BLaER1 (cell line): ENCODE results near the gene CELF4.

Source experiments
- H3K27ac ChIP-seq: shearing (Covaris generic); formaldehyde crosslinking; 2 replicates; pipeline ENCODE4 v1.8.1; 2022
- H3K27me3 ChIP-seq: shearing (Covaris generic); formaldehyde crosslinking; 2 replicates; pipeline ENCODE4 v1.8.1; 2022
- H3K36me3 ChIP-seq: shearing (Covaris generic); formaldehyde crosslinking; 2 replicates; pipeline ENCODE4 v1.8.1; 2022
- H3K4me1 ChIP-seq: shearing (Covaris generic); formaldehyde crosslinking; 2 replicates; pipeline ENCODE4 v1.8.1; 2022
- H3K4me2 ChIP-seq: shearing (Covaris generic); formaldehyde crosslinking; 2 replicates; pipeline ENCODE4 v1.8.1; 2022
- H3K4me3 ChIP-seq: shearing (Covaris generic); formaldehyde crosslinking; 2 replicates; pipeline ENCODE4 v1.8.1; 2022
- H3K9ac ChIP-seq: shearing (Covaris generic); formaldehyde crosslinking; 2 replicates; pipeline ENCODE4 v1.8.1; 2022
- H3K9me3 ChIP-seq: shearing (Covaris generic); formaldehyde crosslinking; 2 replicates; pipeline ENCODE4 v1.8.1; 2022
- H4K20me1 ChIP-seq: shearing (Covaris generic); formaldehyde crosslinking; 2 replicates; pipeline ENCODE4 v1.8.1; 2022
- Cebpa-rat ChIP-seq: shearing (Covaris generic); IDR thresholded peaks from 2 replicates; pipeline ENCODE4 v1.8.1; 2022

The CELF4 gene

GRCh38 chr18:37402735-37403099 is 162.9 kb downstream of the CELF4 start:
- TF ChIP-seq Cebpa-rat, result no peak
- Histone ChIP-seq H3K36me3 (no peaks in the 10 kb centered on the region), H3K9me3 (no peaks in the 10 kb centered on the region), H4K20me1 (no peaks in the 10 kb centered on the region), H3K4me3 (no peak overlapping the region), H3K27me3 (no peaks in the 10 kb centered on the region; the same call in 1 of the 2 replicates), H3K4me1 (peaks cover 26% of the 10 kb centered on the region), H3K9ac (no peak overlapping the region), H3K27ac (peak overlapping the region; percentile 56), H3K4me2 (peak overlapping the region; percentile 65)

- TF ChIP-seq Cebpa-rat, result no peak
- no peaks in the 10 kb centered on the region; the same call in 1 of the 2 replicates for H3K27me3 ChIP-seq
- H3K4me1 ChIP-seq, result peaks cover 26% of the 10 kb centered on the region
- H3K4me2 ChIP-seq, result no peak overlapping the region
- no peaks in the 10 kb centered on the region for H3K36me3 ChIP-seq
- H3K9me3 ChIP-seq, result no peaks in the 10 kb centered on the region
- no peak overlapping the region for H3K4me3 ChIP-seq
- H4K20me1 ChIP-seq, result no peaks in the 10 kb centered on the region
- H3K9ac ChIP-seq, result no peak overlapping the region
- no peak overlapping the region for H3K27ac ChIP-seq
Observed at GRCh38 chr18:37400802-37401201, 164.8 kb downstream of the CELF4 start.

GRCh38 chr18:37398248-37398920 is 167.2 kb downstream of the CELF4 start:
- TF ChIP-seq Cebpa-rat, result no peak
- Histone ChIP-seq H3K4me2 (no peak overlapping the region), H3K9ac (no peak overlapping the region), H3K27ac (no peak overlapping the region), H4K20me1 (no peaks in the 10 kb centered on the region), H3K9me3 (no peaks in the 10 kb centered on the region), H3K36me3 (no peaks in the 10 kb centered on the region), H3K4me1 (peaks cover 17% of the 10 kb centered on the region), H3K27me3 (peaks cover 13% of the 10 kb centered on the region), H3K4me3 (no peak overlapping the region)

- H3K9ac ChIP-seq, result no peak overlapping the region
- H3K27me3 ChIP-seq, result peaks cover 19% of the 10 kb centered on the region
- H3K4me1 ChIP-seq, result peaks cover 15% of the 10 kb centered on the region
- no peaks in the 10 kb centered on the region for H4K20me1 ChIP-seq
- H3K27ac ChIP-seq, result no peak overlapping the region
- no peak overlapping the region for H3K4me2 ChIP-seq
- TF ChIP-seq Cebpa-rat, result no peak
- H3K36me3 ChIP-seq, result no peaks in the 10 kb centered on the region
- no peaks in the 10 kb centered on the region for H3K9me3 ChIP-seq
- H3K4me3 ChIP-seq, result no peak overlapping the region
Observed at GRCh38 chr18:37397814-37398213, 167.8 kb downstream of the CELF4 start.

GRCh38 chr18:37396971-37397720 is 168.5 kb downstream of the CELF4 start:
- peaks cover 25% of the 10 kb centered on the region for H3K27me3 ChIP-seq
- no peaks in the 10 kb centered on the region for H3K36me3 ChIP-seq
- TF ChIP-seq Cebpa-rat, result no peak
- no peak overlapping the region for H3K27ac ChIP-seq
- H4K20me1 ChIP-seq, result no peaks in the 10 kb centered on the region
- H3K4me1 ChIP-seq, result peaks cover 8% of the 10 kb centered on the region
- H3K4me2 ChIP-seq, result no peak overlapping the region
- H3K4me3 ChIP-seq, result no peak overlapping the region
- H3K9me3 ChIP-seq, result no peaks in the 10 kb centered on the region
- H3K9ac ChIP-seq, result no peak overlapping the region

GRCh38 chr18:37395631-37396030 is 170.0 kb downstream of the CELF4 start:
- Histone ChIP-seq H3K36me3 (no peaks in the 10 kb centered on the region), H3K9me3 (no peaks in the 10 kb centered on the region), H3K27ac (no peak overlapping the region), H3K9ac (no peak overlapping the region), H3K4me1 (peaks cover 6% of the 10 kb centered on the region; the same call in 1 of the 2 replicates), H4K20me1 (no peaks in the 10 kb centered on the region), H3K27me3 (peaks cover 25% of the 10 kb centered on the region), H3K4me2 (no peak overlapping the region), H3K4me3 (no peak overlapping the region)
- TF ChIP-seq Cebpa-rat, result no peak

- Histone ChIP-seq H3K9ac (no peak overlapping the region), H3K4me2 (no peak overlapping the region), H3K4me3 (no peak overlapping the region), H3K27ac (no peak overlapping the region), H3K4me1 (peaks cover 6% of the 10 kb centered on the region; the same call in 1 of the 2 replicates), H3K27me3 (peaks cover 25% of the 10 kb centered on the region), H4K20me1 (no peaks in the 10 kb centered on the region), H3K9me3 (peaks cover 3% of the 10 kb centered on the region), H3K36me3 (no peaks in the 10 kb centered on the region)
- no peak for TF ChIP-seq Cebpa-rat
Observed at GRCh38 chr18:37395138-37395537, 170.5 kb downstream of the CELF4 start.

GRCh38 chr18:37394610-37394965 is 171.0 kb downstream of the CELF4 start:
- no peak overlapping the region for H3K4me3 ChIP-seq
- H3K27ac ChIP-seq, result no peak overlapping the region
- H3K9ac ChIP-seq, result no peak overlapping the region
- H3K9me3 ChIP-seq, result peaks cover 8% of the 10 kb centered on the region
- no peaks in the 10 kb centered on the region for H4K20me1 ChIP-seq
- H3K36me3 ChIP-seq, result no peaks in the 10 kb centered on the region
- peaks cover 25% of the 10 kb centered on the region for H3K27me3 ChIP-seq
- H3K4me1 ChIP-seq, result peaks cover 6% of the 10 kb centered on the region; the same call in 1 of the 2 replicates
- no peak for TF ChIP-seq Cebpa-rat
- H3K4me2 ChIP-seq, result no peak overlapping the region

GRCh38 chr18:37393945-37394609 is 171.5 kb downstream of the CELF4 start:
- H3K4me2 ChIP-seq, result peak overlapping the region; percentile 52
- no peaks in the 10 kb centered on the region for H4K20me1 ChIP-seq
- H3K9me3 ChIP-seq, result peaks cover 13% of the 10 kb centered on the region
- H3K36me3 ChIP-seq, result no peaks in the 10 kb centered on the region
- no peak overlapping the region for H3K27ac ChIP-seq
- no peak for TF ChIP-seq Cebpa-rat
- H3K9ac ChIP-seq, result no peak overlapping the region
- peaks cover 25% of the 10 kb centered on the region for H3K27me3 ChIP-seq
- H3K4me1 ChIP-seq, result peaks cover 6% of the 10 kb centered on the region; the same call in 1 of the 2 replicates
- peak overlapping the region; percentile 38; the same call in 1 of the 2 replicates for H3K4me3 ChIP-seq
